ENCODE measurements around the gene COL4A1. TPM values are rescaled to one million over a fixed set of nuclear protein-coding genes. Genes with fewer than 3 reads are reported as not detected.
A peak's percentile ranks its signal among the peaks of the same experiment; 100 is the strongest.

The COL4A1 gene
- polyA plus RNA-seq, 4 donors = 3.1 to 85.7 (median 32.2) TPM

- Histone ChIP-seq H3K36me3 (ENCODE audit: control insufficient read depth in 3 of 3, insufficient read depth in 2 of 3, low read depth in 1 of 3, low read length in 3 of 3) (no peaks in the 10 kb centered on the region), H3K9me3 (ENCODE audit: control insufficient read depth in 2 of 2, insufficient read depth in 1 of 2, low read depth in 1 of 2, low read length in 1 of 2) (no peaks in the 10 kb centered on the region), H3K4me3 (ENCODE audit: low read depth in 1 of 3, low read length in 3 of 3) (no peak overlapping the region), H3K27me3 (ENCODE audit: control insufficient read depth in 3 of 3, insufficient read depth in 3 of 3, low read length in 3 of 3) (peaks cover 0 to 9% (median 0%) of the 10 kb centered on the region in 3 donors), H3K4me1 (ENCODE audit: control insufficient read depth in 3 of 3, insufficient read depth in 2 of 3, low read depth in 1 of 3, low read length in 2 of 3) (no peaks in the 10 kb centered on the region), H3K27ac (ENCODE audit: low read depth in 1 of 3, low read length in 2 of 3) (no peak overlapping the region)
- no peak for DNase-seq
- no peak for FAIRE-seq
- WGBS, 3 donors = 83 to 87% (median 83%) methylated on average over 14 of the region's 14 CpGs
Observed at GRCh38 chr13:110129539-110130186, 177.3 kb downstream of the COL4A1 start.

GRCh38 chr13:110129076-110129475 lies 177.9 kb downstream of the COL4A1 start:
- FAIRE-seq (no peak), DNase-seq (no peak)
- Histone ChIP-seq H3K36me3 (ENCODE audit: control insufficient read depth in 3 of 3, insufficient read depth in 2 of 3, low read depth in 1 of 3, low read length in 3 of 3) (no peaks in the 10 kb centered on the region), H3K27ac (ENCODE audit: low read depth in 1 of 3, low read length in 2 of 3) (no peak overlapping the region), H3K4me1 (ENCODE audit: control insufficient read depth in 3 of 3, insufficient read depth in 2 of 3, low read depth in 1 of 3, low read length in 2 of 3) (no peaks in the 10 kb centered on the region), H3K9me3 (ENCODE audit: control insufficient read depth in 2 of 2, insufficient read depth in 1 of 2, low read depth in 1 of 2, low read length in 1 of 2) (no peaks in the 10 kb centered on the region), H3K27me3 (ENCODE audit: control insufficient read depth in 3 of 3, insufficient read depth in 3 of 3, low read length in 3 of 3) (peaks cover 0 to 9% (median 0%) of the 10 kb centered on the region in 3 donors), H3K4me3 (ENCODE audit: low read depth in 1 of 3, low read length in 3 of 3) (no peak overlapping the region)
- WGBS, 3 donors = 82 to 87% (median 86%) methylated on average over 17 of the region's 17 CpGs

- H3K4me1 ChIP-seq (ENCODE audit: control insufficient read depth in 3 of 3, insufficient read depth in 2 of 3, low read depth in 1 of 3, low read length in 2 of 3) = no peaks in the 10 kb centered on the region
- no peaks in the 10 kb centered on the region for H3K9me3 ChIP-seq (ENCODE audit: control insufficient read depth in 2 of 2, insufficient read depth in 1 of 2, low read depth in 1 of 2, low read length in 1 of 2)
- peaks cover 0 to 12% (median 0%) of the 10 kb centered on the region in 3 donors for H3K27me3 ChIP-seq (ENCODE audit: control insufficient read depth in 3 of 3, insufficient read depth in 3 of 3, low read length in 3 of 3)
- 66 to 71% (median 69%) methylated on average over 8 of the region's 8 CpGs for WGBS, 3 donors
- no peak for FAIRE-seq
- no peaks in the 10 kb centered on the region for H3K36me3 ChIP-seq (ENCODE audit: control insufficient read depth in 3 of 3, insufficient read depth in 2 of 3, low read depth in 1 of 3, low read length in 3 of 3)
- no peak overlapping the region for H3K4me3 ChIP-seq (ENCODE audit: low read depth in 1 of 3, low read length in 3 of 3)
- no peak for DNase-seq
- H3K27ac ChIP-seq (ENCODE audit: low read depth in 1 of 3, low read length in 2 of 3) = no peak overlapping the region
Observed at GRCh38 chr13:110128546-110128945, 178.4 kb downstream of the COL4A1 start.

GRCh38 chr13:110127986-110128511 lies 178.9 kb downstream of the COL4A1 start:
- FAIRE-seq = no peak
- Histone ChIP-seq H3K9me3 (ENCODE audit: control insufficient read depth in 2 of 2, insufficient read depth in 1 of 2, low read depth in 1 of 2, low read length in 1 of 2) (no peaks in the 10 kb centered on the region), H3K4me1 (ENCODE audit: control insufficient read depth in 3 of 3, insufficient read depth in 2 of 3, low read depth in 1 of 3, low read length in 2 of 3) (no peaks in the 10 kb centered on the region), H3K4me3 (ENCODE audit: low read depth in 1 of 3, low read length in 3 of 3) (no peak overlapping the region), H3K27ac (ENCODE audit: low read depth in 1 of 3, low read length in 2 of 3) (no peak overlapping the region), H3K36me3 (ENCODE audit: control insufficient read depth in 3 of 3, insufficient read depth in 2 of 3, low read depth in 1 of 3, low read length in 3 of 3) (no peaks in the 10 kb centered on the region), H3K27me3 (ENCODE audit: control insufficient read depth in 3 of 3, insufficient read depth in 3 of 3, low read length in 3 of 3) (peaks cover 0 to 14% (median 0%) of the 10 kb centered on the region in 3 donors)
- WGBS, 3 donors = 61 to 63% (median 63%) methylated on average over 6 of the region's 6 CpGs
- DNase-seq = no peak

GRCh38 chr13:110126391-110126961 lies 180.5 kb downstream of the COL4A1 start:
- WGBS, 3 donors = 24 to 52% (median 42%) methylated on average over 12 of the region's 12 CpGs
- FAIRE-seq (no peak), DNase-seq (peak in 1 of 2 donors; percentile 54)
- H3K27me3 ChIP-seq (ENCODE audit: control insufficient read depth in 3 of 3, insufficient read depth in 3 of 3, low read length in 3 of 3) = peaks cover 0 to 8% (median 0%) of the 10 kb centered on the region in 3 donors
- no peaks in the 10 kb centered on the region for H3K9me3 ChIP-seq (ENCODE audit: control insufficient read depth in 2 of 2, insufficient read depth in 1 of 2, low read depth in 1 of 2, low read length in 1 of 2)
- peak overlapping the region in 1 of 3 donors; percentile 68 for H3K27ac ChIP-seq (ENCODE audit: low read depth in 1 of 3, low read length in 2 of 3)
- no peaks in the 10 kb centered on the region for H3K4me1 ChIP-seq (ENCODE audit: control insufficient read depth in 3 of 3, insufficient read depth in 2 of 3, low read depth in 1 of 3, low read length in 2 of 3)
- H3K4me3 ChIP-seq (ENCODE audit: low read depth in 1 of 3, low read length in 3 of 3) = no peak overlapping the region
- no peaks in the 10 kb centered on the region for H3K36me3 ChIP-seq (ENCODE audit: control insufficient read depth in 3 of 3, insufficient read depth in 2 of 3, low read depth in 1 of 3, low read length in 3 of 3)

- DNase-seq (no peak), FAIRE-seq (no peak)
- 83 to 89% (median 85%) methylated on average over 10 of the region's 10 CpGs for WGBS, 3 donors
- Histone ChIP-seq H3K4me1 (ENCODE audit: control insufficient read depth in 3 of 3, insufficient read depth in 2 of 3, low read depth in 1 of 3, low read length in 2 of 3) (no peaks in the 10 kb centered on the region), H3K4me3 (ENCODE audit: low read depth in 1 of 3, low read length in 3 of 3) (no peak overlapping the region), H3K9me3 (ENCODE audit: control insufficient read depth in 2 of 2, insufficient read depth in 1 of 2, low read depth in 1 of 2, low read length in 1 of 2) (no peaks in the 10 kb centered on the region), H3K36me3 (ENCODE audit: control insufficient read depth in 3 of 3, insufficient read depth in 2 of 3, low read depth in 1 of 3, low read length in 3 of 3) (no peaks in the 10 kb centered on the region), H3K27ac (ENCODE audit: low read depth in 1 of 3, low read length in 2 of 3) (peak overlapping the region in 1 of 3 donors; percentile 27), H3K27me3 (ENCODE audit: control insufficient read depth in 3 of 3, insufficient read depth in 3 of 3, low read length in 3 of 3) (peaks cover 0 to 10% (median 0%) of the 10 kb centered on the region in 3 donors)
Observed at GRCh38 chr13:110125613-110126272, 181.2 kb downstream of the COL4A1 start.

- no peaks in the 10 kb centered on the region for H3K9me3 ChIP-seq (ENCODE audit: control insufficient read depth in 2 of 2, insufficient read depth in 1 of 2, low read depth in 1 of 2, low read length in 1 of 2)
- no peaks in the 10 kb centered on the region for H3K4me1 ChIP-seq (ENCODE audit: control insufficient read depth in 3 of 3, insufficient read depth in 2 of 3, low read depth in 1 of 3, low read length in 2 of 3)
- DNase-seq (no peak), FAIRE-seq (no peak)
- 65 to 86% (median 80%) methylated on average over 10 of the region's 10 CpGs for WGBS, 3 donors
- H3K36me3 ChIP-seq (ENCODE audit: control insufficient read depth in 3 of 3, insufficient read depth in 2 of 3, low read depth in 1 of 3, low read length in 3 of 3) = no peaks in the 10 kb centered on the region
- no peak overlapping the region for H3K4me3 ChIP-seq (ENCODE audit: low read depth in 1 of 3, low read length in 3 of 3)
- H3K27ac ChIP-seq (ENCODE audit: low read depth in 1 of 3, low read length in 2 of 3) = no peak overlapping the region
- H3K27me3 ChIP-seq (ENCODE audit: control insufficient read depth in 3 of 3, insufficient read depth in 3 of 3, low read length in 3 of 3) = peaks cover 0 to 16% (median 0%) of the 10 kb centered on the region in 3 donors
Observed at GRCh38 chr13:110125157-110125556, 181.8 kb downstream of the COL4A1 start.

GRCh38 chr13:110124201-110124940 lies 182.6 kb downstream of the COL4A1 start:
- H3K36me3 ChIP-seq (ENCODE audit: control insufficient read depth in 3 of 3, insufficient read depth in 2 of 3, low read depth in 1 of 3, low read length in 3 of 3) = no peaks in the 10 kb centered on the region
- H3K9me3 ChIP-seq (ENCODE audit: control insufficient read depth in 2 of 2, insufficient read depth in 1 of 2, low read depth in 1 of 2, low read length in 1 of 2) = no peaks in the 10 kb centered on the region
- FAIRE-seq (no peak), DNase-seq (no peak)
- peaks cover 0 to 21% (median 0%) of the 10 kb centered on the region in 3 donors for H3K27me3 ChIP-seq (ENCODE audit: control insufficient read depth in 3 of 3, insufficient read depth in 3 of 3, low read length in 3 of 3)
- WGBS, 3 donors = 65 to 76% (median 70%) methylated on average over 14 of the region's 14 CpGs
- H3K4me1 ChIP-seq (ENCODE audit: control insufficient read depth in 3 of 3, insufficient read depth in 2 of 3, low read depth in 1 of 3, low read length in 2 of 3) = no peaks in the 10 kb centered on the region
- no peak overlapping the region for H3K27ac ChIP-seq (ENCODE audit: low read depth in 1 of 3, low read length in 2 of 3)
- H3K4me3 ChIP-seq (ENCODE audit: low read depth in 1 of 3, low read length in 3 of 3) = no peak overlapping the region

Data from small intestine (tissue), 7 donors.